Natural killer cell (primary cell): Measurements from ENCODE around the gene NGFR. TPM values are rescaled to one million over a fixed set of nuclear protein-coding genes. Genes with fewer than 3 reads are reported as not detected.

Experiments
- ATAC-seq, 3 donors: fragments of 150-1000 bp in 2 of 3; fragments of 200-7000 bp in 1 of 3; cut with Tn5 transposase; 1 replicate in 1 of 3; 2 replicates in 2 of 3; pipeline ENCODE4 v1.10.0; 2021; ENCODE audit warnings: mild to moderate bottlenecking in 2 of 3, moderate library complexity in 2 of 3
- DNase-seq, 2 donors: peaks; one replicate each; pipeline versions ENCODE4 v3.0.0 to v3.0.0-alpha.2; 2013 to 2021; ENCODE audit warnings: mixed read lengths in 1 of 2
- H3K27ac ChIP-seq: one replicate; pipeline ENCODE4 v1.5.1; 2013; ENCODE audit warnings: mild to moderate bottlenecking, low read length
- H3K27me3 ChIP-seq: one replicate; pipeline ENCODE4 v1.6.1; 2013; ENCODE audit warnings: low read length; ENCODE audit not compliant: control insufficient read depth, insufficient read depth
- H3K36me3 ChIP-seq: one replicate; pipeline ENCODE4 v1.6.1; 2013; ENCODE audit warnings: low read length; ENCODE audit not compliant: control insufficient read depth, insufficient read depth
- H3K4me1 ChIP-seq: one replicate; pipeline ENCODE4 v1.6.1; 2013; ENCODE audit warnings: low read length; ENCODE audit not compliant: control insufficient read depth, insufficient read depth
- H3K4me3 ChIP-seq: one replicate; pipeline ENCODE4 v1.5.1; 2013; ENCODE audit warnings: low read length
- H3K9me3 ChIP-seq: one replicate; pipeline ENCODE4 v1.6.1; 2013; ENCODE audit warnings: low read length; ENCODE audit not compliant: control insufficient read depth, insufficient read depth
- H3K27ac Mint-ChIP-seq, 2 donors: one replicate each; pipeline ENCODE4 v1.8.0; 2022; ENCODE audit warnings: mild to moderate bottlenecking in 2 of 2, mixed read lengths in 2 of 2, moderate library complexity in 1 of 2
- H3K27me3 Mint-ChIP-seq, 2 donors: one replicate each; pipeline ENCODE4 v1.8.0; 2022; ENCODE audit warnings: low read depth in 2 of 2, mixed read lengths in 2 of 2
- H3K36me3 Mint-ChIP-seq: one replicate; pipeline ENCODE4 v1.8.0; 2022; ENCODE audit warnings: mixed read lengths
- H3K4me1 Mint-ChIP-seq, 2 donors: one replicate each; pipeline ENCODE4 v1.8.0; 2022; ENCODE audit warnings: mixed read lengths in 2 of 2
- H3K4me3 Mint-ChIP-seq: one replicate; pipeline ENCODE4 v1.8.0; 2022; ENCODE audit warnings: mild to moderate bottlenecking, moderate library complexity, mixed read lengths
- H3K9me3 Mint-ChIP-seq, 2 donors: one replicate each; pipeline ENCODE4 v1.8.0; 2022; ENCODE audit warnings: mixed read lengths in 2 of 2
- WGBS: methylation state at CpG from one replicate; pipeline ENCODE4 v1.1.7; 2013; ENCODE audit warnings: missing lambda C conversion rate; ENCODE audit not compliant: insufficient coverage; 5-methylcytosine and 5-hydroxymethylcytosine counted together
- intact Hi-C: fragments of 100-400 bp; cut with micrococcal nuclease; formaldehyde crosslinking; loops from one replicate; pipeline ENCODE4 v1.14.2; 2022
- total RNA-seq, 4 donors: library from RNA; stranded (reverse); fragments of 120-200 nt in 1 of 4; gene quantifications; one replicate each; pipeline versions ENCODE4 v1.2.3 to v1.2.4, GENCODE V29; 2013 to 2022
- TF ChIP-seq, protein P1 (sequence below): fragments of 200-600 bp; IDR thresholded peaks from one replicate; pipeline ENCODE4 v1.8.0; 2022; ENCODE audit warnings: antibody characterized with exemption

The NGFR gene, protein sequence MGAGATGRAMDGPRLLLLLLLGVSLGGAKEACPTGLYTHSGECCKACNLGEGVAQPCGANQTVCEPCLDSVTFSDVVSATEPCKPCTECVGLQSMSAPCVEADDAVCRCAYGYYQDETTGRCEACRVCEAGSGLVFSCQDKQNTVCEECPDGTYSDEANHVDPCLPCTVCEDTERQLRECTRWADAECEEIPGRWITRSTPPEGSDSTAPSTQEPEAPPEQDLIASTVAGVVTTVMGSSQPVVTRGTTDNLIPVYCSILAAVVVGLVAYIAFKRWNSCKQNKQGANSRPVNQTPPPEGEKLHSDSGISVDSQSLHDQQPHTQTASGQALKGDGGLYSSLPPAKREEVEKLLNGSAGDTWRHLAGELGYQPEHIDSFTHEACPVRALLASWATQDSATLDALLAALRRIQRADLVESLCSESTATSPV
- 1 to 10 TPM in 2 of 3 donors, under 1 TPM in 1; 0.91 to 1.8 (median 1.2) TPM for total RNA-seq
- total RNA-seq (2013): 0.61 TPM

DNA sequence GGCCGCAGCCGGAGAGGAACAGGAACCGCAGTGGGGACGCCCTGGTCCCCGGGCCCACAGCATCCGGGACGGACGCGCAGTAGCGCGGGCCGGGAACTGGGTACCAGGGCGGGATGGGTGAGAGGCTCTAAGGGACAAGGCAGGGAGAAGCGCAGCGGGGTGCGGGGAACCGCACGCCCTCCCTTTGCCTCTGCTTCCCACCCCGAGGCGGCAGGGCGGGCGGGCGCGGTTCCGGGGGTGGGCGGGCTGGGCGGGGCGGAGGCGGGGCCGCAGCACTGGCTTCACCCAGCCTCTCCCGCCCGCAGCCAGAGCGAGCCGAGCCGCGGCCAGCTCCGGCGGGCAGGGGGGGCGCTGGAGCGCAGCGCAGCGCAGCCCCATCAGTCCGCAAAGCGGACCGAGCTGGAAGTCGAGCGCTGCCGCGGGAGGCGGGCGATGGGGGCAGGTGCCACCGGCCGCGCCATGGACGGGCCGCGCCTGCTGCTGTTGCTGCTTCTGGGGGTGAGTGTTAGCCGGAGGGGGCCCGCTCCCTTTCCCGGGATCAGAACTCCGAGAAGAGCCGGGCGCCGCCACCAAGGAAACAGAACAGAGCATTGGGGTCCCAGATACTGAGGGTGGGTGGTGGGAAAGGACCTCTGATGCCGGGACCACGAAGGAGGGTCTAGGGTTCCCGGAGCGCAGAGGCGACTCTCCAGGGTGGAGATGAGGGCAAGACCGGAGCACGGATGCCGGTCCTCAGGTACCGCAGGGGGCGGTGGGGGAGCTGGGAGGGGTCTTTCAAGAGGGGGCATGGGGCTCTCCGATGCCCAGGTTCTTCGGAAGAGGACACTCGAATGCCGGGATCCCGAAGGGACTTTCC is at the start of gene NGFR:
Gene NGFR, plus strand, starts transcription at position 308 of the 856 bp plus-strand sequence. Its CDS starts 125 bp downstream, at position 433.
- peaks cover 33 to 34% of the 10 kb centered on the region in 2 donors for H3K27me3 Mint-ChIP-seq
- peak; percentile 68 to 74 (median 72) for ATAC-seq

DNA sequence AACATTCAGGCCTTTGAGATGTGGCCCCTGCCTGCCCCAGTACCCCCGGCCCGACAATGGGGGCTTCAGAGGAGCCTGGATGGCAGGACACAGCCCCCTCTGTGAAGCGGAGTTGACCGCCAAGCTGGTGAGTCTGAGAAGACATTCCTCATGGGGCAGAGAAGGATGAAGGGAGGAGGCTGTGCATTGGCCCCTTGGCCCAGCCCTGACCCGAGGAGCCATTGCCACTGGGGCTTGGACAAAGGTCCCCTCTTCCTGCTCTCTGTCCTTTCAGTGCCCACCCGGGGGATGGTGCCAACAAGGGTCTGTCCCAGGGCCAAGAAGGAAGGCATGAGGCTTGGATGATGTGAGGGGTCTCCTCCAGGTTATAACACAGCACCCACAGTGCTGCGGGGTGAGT is 49.5 kb upstream of the NGFR start:
- peaks cover 4% of the 10 kb centered on the region for H3K4me1 ChIP-seq
- ATAC-seq: no peak

More for the DNA sequence above, at the start of gene NGFR:
- no peaks in the 10 kb centered on the region for H3K9me3 Mint-ChIP-seq
- H3K9me3 ChIP-seq: no peaks in the 10 kb centered on the region
- H3K4me3 Mint-ChIP-seq: peak within 1 kb of the TSS; percentile 93
- H3K4me3 ChIP-seq: peak within 1 kb of the TSS; percentile 51
- H3K27ac Mint-ChIP-seq: peak within 1 kb of the TSS in 1 of 2 donors; percentile 85
- intact Hi-C loops: no loop called here
- peak; percentile 53 to 80 for DNase-seq
- TF ChIP-seq, protein P1, sequence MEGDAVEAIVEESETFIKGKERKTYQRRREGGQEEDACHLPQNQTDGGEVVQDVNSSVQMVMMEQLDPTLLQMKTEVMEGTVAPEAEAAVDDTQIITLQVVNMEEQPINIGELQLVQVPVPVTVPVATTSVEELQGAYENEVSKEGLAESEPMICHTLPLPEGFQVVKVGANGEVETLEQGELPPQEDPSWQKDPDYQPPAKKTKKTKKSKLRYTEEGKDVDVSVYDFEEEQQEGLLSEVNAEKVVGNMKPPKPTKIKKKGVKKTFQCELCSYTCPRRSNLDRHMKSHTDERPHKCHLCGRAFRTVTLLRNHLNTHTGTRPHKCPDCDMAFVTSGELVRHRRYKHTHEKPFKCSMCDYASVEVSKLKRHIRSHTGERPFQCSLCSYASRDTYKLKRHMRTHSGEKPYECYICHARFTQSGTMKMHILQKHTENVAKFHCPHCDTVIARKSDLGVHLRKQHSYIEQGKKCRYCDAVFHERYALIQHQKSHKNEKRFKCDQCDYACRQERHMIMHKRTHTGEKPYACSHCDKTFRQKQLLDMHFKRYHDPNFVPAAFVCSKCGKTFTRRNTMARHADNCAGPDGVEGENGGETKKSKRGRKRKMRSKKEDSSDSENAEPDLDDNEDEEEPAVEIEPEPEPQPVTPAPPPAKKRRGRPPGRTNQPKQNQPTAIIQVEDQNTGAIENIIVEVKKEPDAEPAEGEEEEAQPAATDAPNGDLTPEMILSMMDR: no peak
- H3K4me1 ChIP-seq: peaks cover 36% of the 10 kb centered on the region
- under 1% methylated on average over 79 of the region's 79 CpGs for WGBS
- H3K36me3 Mint-ChIP-seq: peaks cover 6% of the 10 kb centered on the region
- H3K27me3 ChIP-seq: peaks cover 32% of the 10 kb centered on the region
- no peak within 1 kb of the TSS for H3K27ac ChIP-seq
- H3K36me3 ChIP-seq: no peaks in the 10 kb centered on the region
- peaks cover 26 to 39% of the 10 kb centered on the region in 2 donors for H3K4me1 Mint-ChIP-seq

DNA sequence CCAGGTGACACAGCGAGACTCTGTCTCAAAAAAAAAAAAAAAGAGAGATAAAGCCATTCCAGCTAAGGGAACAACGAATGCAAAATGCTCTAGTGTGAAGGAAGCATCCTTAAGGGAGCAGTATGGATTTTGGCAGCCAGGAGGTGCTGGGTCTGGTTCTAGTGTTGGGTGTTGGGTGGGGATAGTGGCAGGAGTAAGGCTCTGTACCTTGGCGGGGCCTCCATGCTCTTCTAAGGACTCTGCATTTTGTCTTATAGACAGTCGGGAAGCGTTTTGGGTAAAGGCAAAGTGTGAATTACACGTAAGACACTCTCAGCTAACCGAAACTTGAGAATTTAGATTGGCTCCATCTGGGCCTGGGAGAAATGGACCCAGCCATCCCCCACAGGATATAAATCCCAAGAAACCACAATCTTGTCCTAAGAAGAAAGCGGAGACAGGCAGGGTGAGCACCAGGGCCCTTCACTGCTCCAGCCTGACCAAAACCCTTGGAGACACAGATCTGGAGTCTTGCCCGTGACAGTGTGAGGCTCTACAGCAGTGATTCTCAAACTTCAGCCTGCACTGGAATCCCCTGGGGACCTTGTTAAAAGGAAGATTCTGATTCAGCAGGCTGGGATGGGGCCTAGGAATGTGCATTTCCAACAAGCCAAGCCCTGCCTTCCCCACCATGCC is 47.3 kb upstream of the NGFR start:
- peaks cover 20 to 28% of the 10 kb centered on the region in 2 donors for H3K4me1 Mint-ChIP-seq
- Histone ChIP-seq H3K27me3 (no peaks in the 10 kb centered on the region), H3K27ac (no peak overlapping the region), H3K36me3 (no peaks in the 10 kb centered on the region), H3K4me3 (no peak overlapping the region), H3K4me1 (peaks cover 25% of the 10 kb centered on the region), H3K9me3 (no peaks in the 10 kb centered on the region)
- no peak overlapping the region for H3K4me3 Mint-ChIP-seq
- ATAC-seq (no peak), DNase-seq (no peak)
- peaks cover 0 to 3% of the 10 kb centered on the region in 2 donors for H3K27me3 Mint-ChIP-seq
- H3K27ac Mint-ChIP-seq: no peak overlapping the region
- 90% methylated on average over 9 of the region's 9 CpGs for WGBS
- no peaks in the 10 kb centered on the region for H3K36me3 Mint-ChIP-seq
- TF ChIP-seq, protein P1: no peak
- intact Hi-C loops: no loop called here
- H3K9me3 Mint-ChIP-seq: no peaks in the 10 kb centered on the region

More for the DNA sequence above, 49.5 kb upstream of the NGFR start:
- H3K9me3 Mint-ChIP-seq: no peaks in the 10 kb centered on the region
- H3K4me3 Mint-ChIP-seq: no peak overlapping the region
- no peaks in the 10 kb centered on the region for H3K27me3 ChIP-seq
- H3K36me3 Mint-ChIP-seq: no peaks in the 10 kb centered on the region
- intact Hi-C loops: no loop called here
- 83% methylated on average over 7 of the region's 7 CpGs for WGBS
- H3K9me3 ChIP-seq: no peaks in the 10 kb centered on the region
- H3K27ac ChIP-seq: no peak overlapping the region
- H3K4me1 Mint-ChIP-seq: peaks cover 6% of the 10 kb centered on the region in 2 donors
- TF ChIP-seq, protein P1: no peak
- H3K27ac Mint-ChIP-seq: no peak overlapping the region
- H3K4me3 ChIP-seq: no peak overlapping the region
- H3K27me3 Mint-ChIP-seq: peaks cover 0 to 11% of the 10 kb centered on the region in 2 donors
- H3K36me3 ChIP-seq: no peaks in the 10 kb centered on the region
- no peak for DNase-seq
